GM18520 (cell line): ENCODE measurements around the gene MICAL2.

Experiments used
- ATAC-seq: cut with Tn5 transposase; IDR thresholded peaks from one replicate; pipeline ENCODE4 v1.9.1; 2021; ENCODE audit not compliant: unreplicated experiment

Gene MICAL2

GRCh38 chr11:12099132-12099873 is 11.1 kb upstream of the MICAL2 start:
- no peak for ATAC-seq

- no peak for ATAC-seq
Measured at GRCh38 chr11:12100429-12100828, 10.0 kb upstream of the MICAL2 start.

GRCh38 chr11:12100841-12101242 is 9.5 kb upstream of the MICAL2 start:
- ATAC-seq = no peak

- ATAC-seq = no peak
Measured at GRCh38 chr11:12101318-12101717, 9.1 kb upstream of the MICAL2 start.

GRCh38 chr11:12102588-12103410 is 7.6 kb upstream of the MICAL2 start:
- ATAC-seq = no peak

GRCh38 chr11:12103411-12104225 is 6.8 kb upstream of the MICAL2 start:
- no peak for ATAC-seq

GRCh38 chr11:12105471-12105870 is 4.9 kb upstream of the MICAL2 start:
- ATAC-seq = no peak

- ATAC-seq = no peak
Measured at GRCh38 chr11:12106101-12106500, 4.3 kb upstream of the MICAL2 start.

- no peak for ATAC-seq
Measured at GRCh38 chr11:12106501-12106900, 3.9 kb upstream of the MICAL2 start.

GRCh38 chr11:12108875-12109453 is 1.4 kb upstream of the MICAL2 start:
- no peak for ATAC-seq

- no peak for ATAC-seq
Measured at GRCh38 chr11:12109591-12110196, 696 bp upstream of the MICAL2 start.

- peak; percentile 2 for ATAC-seq
Measured at GRCh38 chr11:12110714-12111548, 541 bp downstream of the MICAL2 start.

GRCh38 chr11:12111549-12112520 is 1.4 kb downstream of the MICAL2 start:
- no peak for ATAC-seq

GRCh38 chr11:12112750-12113149 is 2.4 kb downstream of the MICAL2 start:
- no peak for ATAC-seq

- ATAC-seq = no peak
Measured at GRCh38 chr11:12113294-12113693, 2.9 kb downstream of the MICAL2 start.

- no peak for ATAC-seq
Measured at GRCh38 chr11:12114193-12115033, 4.0 kb downstream of the MICAL2 start.

GRCh38 chr11:12116425-12117032 is 6.1 kb downstream of the MICAL2 start:
- ATAC-seq = no peak
